ENCODE results near the gene BTAF1.

DNA sequence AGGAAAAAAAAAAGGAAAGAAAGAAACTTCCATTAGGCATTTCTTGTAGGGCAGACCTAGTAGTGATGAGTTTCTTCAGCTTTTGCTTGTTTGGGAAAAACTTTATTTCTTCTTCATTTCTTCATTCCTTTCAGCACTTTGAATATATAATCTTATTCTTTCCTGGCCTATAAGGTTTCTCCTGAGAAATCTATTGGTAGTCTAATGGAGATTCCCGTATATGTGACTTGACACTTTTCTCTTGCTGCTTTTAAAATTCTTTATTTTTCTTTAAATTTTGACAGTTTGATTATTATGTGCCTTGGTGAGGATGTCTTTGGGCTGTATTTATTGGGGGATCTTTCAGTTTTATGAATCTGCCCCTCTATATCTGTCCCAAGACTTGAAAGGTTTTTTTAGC lies 3.9 kb upstream of the BTAF1 start:
- TF ChIP-seq, protein P1, sequence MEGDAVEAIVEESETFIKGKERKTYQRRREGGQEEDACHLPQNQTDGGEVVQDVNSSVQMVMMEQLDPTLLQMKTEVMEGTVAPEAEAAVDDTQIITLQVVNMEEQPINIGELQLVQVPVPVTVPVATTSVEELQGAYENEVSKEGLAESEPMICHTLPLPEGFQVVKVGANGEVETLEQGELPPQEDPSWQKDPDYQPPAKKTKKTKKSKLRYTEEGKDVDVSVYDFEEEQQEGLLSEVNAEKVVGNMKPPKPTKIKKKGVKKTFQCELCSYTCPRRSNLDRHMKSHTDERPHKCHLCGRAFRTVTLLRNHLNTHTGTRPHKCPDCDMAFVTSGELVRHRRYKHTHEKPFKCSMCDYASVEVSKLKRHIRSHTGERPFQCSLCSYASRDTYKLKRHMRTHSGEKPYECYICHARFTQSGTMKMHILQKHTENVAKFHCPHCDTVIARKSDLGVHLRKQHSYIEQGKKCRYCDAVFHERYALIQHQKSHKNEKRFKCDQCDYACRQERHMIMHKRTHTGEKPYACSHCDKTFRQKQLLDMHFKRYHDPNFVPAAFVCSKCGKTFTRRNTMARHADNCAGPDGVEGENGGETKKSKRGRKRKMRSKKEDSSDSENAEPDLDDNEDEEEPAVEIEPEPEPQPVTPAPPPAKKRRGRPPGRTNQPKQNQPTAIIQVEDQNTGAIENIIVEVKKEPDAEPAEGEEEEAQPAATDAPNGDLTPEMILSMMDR (IDR thresholded peaks at IDR 0.05), result no peak
- TF ChIP-seq POLR2A (IDR thresholded peaks at IDR 0.05), result no peak
